ENCODE results near the gene ATG9A.

DNA sequence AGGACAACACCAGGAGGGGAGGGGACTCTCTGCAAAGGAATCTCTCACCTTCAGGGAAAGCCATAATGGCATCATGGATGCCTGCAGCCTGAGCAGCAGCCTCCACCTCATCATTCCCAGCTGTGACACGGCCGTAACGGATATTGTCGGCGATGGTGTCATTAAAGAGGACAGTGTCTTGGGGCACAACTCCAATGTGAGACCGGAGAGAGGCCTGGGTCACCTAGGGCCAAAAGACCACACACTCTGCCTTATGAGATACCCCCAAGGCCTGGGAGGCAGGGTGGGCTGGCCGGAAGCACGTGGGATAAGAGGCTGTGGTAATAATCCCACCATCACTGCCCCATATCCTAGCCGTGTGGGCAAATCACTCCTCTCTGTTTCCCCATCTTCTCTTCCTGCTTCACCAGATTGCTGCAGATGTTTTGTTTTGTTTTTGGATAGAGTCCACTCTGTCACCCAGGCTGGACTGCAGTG lies 18.5 kb downstream of the ATG9A start:
- TF ChIP-seq, protein P1, sequence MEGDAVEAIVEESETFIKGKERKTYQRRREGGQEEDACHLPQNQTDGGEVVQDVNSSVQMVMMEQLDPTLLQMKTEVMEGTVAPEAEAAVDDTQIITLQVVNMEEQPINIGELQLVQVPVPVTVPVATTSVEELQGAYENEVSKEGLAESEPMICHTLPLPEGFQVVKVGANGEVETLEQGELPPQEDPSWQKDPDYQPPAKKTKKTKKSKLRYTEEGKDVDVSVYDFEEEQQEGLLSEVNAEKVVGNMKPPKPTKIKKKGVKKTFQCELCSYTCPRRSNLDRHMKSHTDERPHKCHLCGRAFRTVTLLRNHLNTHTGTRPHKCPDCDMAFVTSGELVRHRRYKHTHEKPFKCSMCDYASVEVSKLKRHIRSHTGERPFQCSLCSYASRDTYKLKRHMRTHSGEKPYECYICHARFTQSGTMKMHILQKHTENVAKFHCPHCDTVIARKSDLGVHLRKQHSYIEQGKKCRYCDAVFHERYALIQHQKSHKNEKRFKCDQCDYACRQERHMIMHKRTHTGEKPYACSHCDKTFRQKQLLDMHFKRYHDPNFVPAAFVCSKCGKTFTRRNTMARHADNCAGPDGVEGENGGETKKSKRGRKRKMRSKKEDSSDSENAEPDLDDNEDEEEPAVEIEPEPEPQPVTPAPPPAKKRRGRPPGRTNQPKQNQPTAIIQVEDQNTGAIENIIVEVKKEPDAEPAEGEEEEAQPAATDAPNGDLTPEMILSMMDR (IDR thresholded peaks at IDR 0.05) = no peak
- no peak for TF ChIP-seq ZFX (IDR thresholded peaks at IDR 0.05; ENCODE audit: borderline replicate concordance)

All from 22Rv1 (cell line).